Loucy (cell line): ENCODE measurements around the gene PKNOX2.
A peak's percentile ranks its signal among the peaks of the same experiment; 100 is the strongest.

Experiments used
- H2AFZ ChIP-seq: fragments of 200-600 bp; sonication (generic); 2 replicates; pipeline ENCODE4 v1.6.0; 2016; ENCODE audit warnings: antibody characterized with exemption, mild to moderate bottlenecking, low read length, moderate library complexity
- H3F3A ChIP-seq: fragments of 200-600 bp; 2 replicates; pipeline ENCODE4 v1.6.0; 2016; ENCODE audit warnings: antibody characterized with exemption, low read depth, mild to moderate bottlenecking
- H3K27me3 ChIP-seq: fragments of 200-600 bp; sonication (generic); 2 replicates; pipeline ENCODE4 v1.6.1; 2014; ENCODE audit warnings: low read length, mild to moderate bottlenecking; ENCODE audit not compliant: insufficient read depth, poor library complexity, severe bottlenecking
- H3K36me3 ChIP-seq: fragments of 200-600 bp; sonication (generic); 2 replicates; pipeline ENCODE4 v1.6.1; 2016; ENCODE audit warnings: low read length; ENCODE audit not compliant: insufficient read depth
- H3K4me1 ChIP-seq: fragments of 200-600 bp; sonication (generic); 2 replicates; pipeline ENCODE4 v1.5.1; 2014; ENCODE audit warnings: low read length, mild to moderate bottlenecking; ENCODE audit not compliant: insufficient read depth, poor library complexity, severe bottlenecking
- H3K4me2 ChIP-seq: fragments of 200-600 bp; sonication (generic); 2 replicates; pipeline ENCODE4 v1.6.0; 2014; ENCODE audit warnings: antibody characterized with exemption, low read length, low read depth, mild to moderate bottlenecking; ENCODE audit not compliant: poor library complexity, severe bottlenecking
- H3K4me3 ChIP-seq: fragments of 200-600 bp; sonication (generic); 2 replicates; pipeline ENCODE4 v1.5.1; 2014; ENCODE audit warnings: low read length, mild to moderate bottlenecking, mixed read lengths; ENCODE audit not compliant: poor library complexity, severe bottlenecking
- H3K79me2 ChIP-seq: fragments of 200-600 bp; sonication (generic); 2 replicates; pipeline ENCODE4 v1.6.1; 2014; ENCODE audit warnings: low read length; ENCODE audit not compliant: insufficient read depth
- H3K9ac ChIP-seq: fragments of 200-600 bp; sonication (generic); 2 replicates; pipeline ENCODE4 v1.6.0; 2014; ENCODE audit warnings: mild to moderate bottlenecking, low read depth, low read length, moderate library complexity; ENCODE audit not compliant: poor library complexity, severe bottlenecking
- H3K9me2 ChIP-seq: fragments of 200-600 bp; sonication (generic); replicated peaks from 2 replicates; pipeline ENCODE4 v1.6.1; 2016; ENCODE audit warnings: low read depth, low read length, mixed read lengths
- H3K9me3 ChIP-seq: fragments of 200-600 bp; sonication (generic); 2 replicates; pipeline ENCODE4 v1.6.1; 2014; ENCODE audit warnings: mild to moderate bottlenecking, antibody characterized with exemption, low read length, low read depth; ENCODE audit not compliant: insufficient read depth
- H4K20me1 ChIP-seq: fragments of 200-600 bp; sonication (generic); 2 replicates; pipeline ENCODE4 v1.6.0; 2014; ENCODE audit warnings: antibody characterized with exemption, low read length, mild to moderate bottlenecking; ENCODE audit not compliant: insufficient read depth, poor library complexity, severe bottlenecking
- CTCF ChIP-seq: fragments of 200-600 bp; sonication (generic); conservative IDR thresholded peaks from 2 replicates; pipeline ENCODE4 v1.5.1; 2014; ENCODE audit warnings: mild to moderate bottlenecking, antibody characterized with exemption, low read length
- EZH2phosphoT487 ChIP-seq: fragments of 200-600 bp; IDR thresholded peaks from 2 replicates; pipeline ENCODE4 v1.6.1; 2018; ENCODE audit warnings: antibody characterized with exemption, mild to moderate bottlenecking, moderate library complexity, borderline replicate concordance

PKNOX2 gene

GRCh38 chr11:125433454-125434121 is 269.0 kb downstream of the PKNOX2 start:
- H3K9ac ChIP-seq: no peak overlapping the region
- H3F3A ChIP-seq: no peaks in the 10 kb centered on the region
- no peaks in the 10 kb centered on the region for H3K9me2 ChIP-seq
- H4K20me1 ChIP-seq: no peaks in the 10 kb centered on the region
- H3K4me1 ChIP-seq: no peaks in the 10 kb centered on the region
- no peaks in the 10 kb centered on the region for H3K79me2 ChIP-seq
- no peak overlapping the region for H3K4me3 ChIP-seq
- no peak overlapping the region for H3K4me2 ChIP-seq
- no peaks in the 10 kb centered on the region for H3K9me3 ChIP-seq
- peak overlapping the region; percentile 42 for H2AFZ ChIP-seq
- no peaks in the 10 kb centered on the region for H3K36me3 ChIP-seq
- H3K27me3 ChIP-seq: no peaks in the 10 kb centered on the region
- no peak for TF ChIP-seq EZH2phosphoT487
- peak; percentile 62 for TF ChIP-seq CTCF

DNA sequence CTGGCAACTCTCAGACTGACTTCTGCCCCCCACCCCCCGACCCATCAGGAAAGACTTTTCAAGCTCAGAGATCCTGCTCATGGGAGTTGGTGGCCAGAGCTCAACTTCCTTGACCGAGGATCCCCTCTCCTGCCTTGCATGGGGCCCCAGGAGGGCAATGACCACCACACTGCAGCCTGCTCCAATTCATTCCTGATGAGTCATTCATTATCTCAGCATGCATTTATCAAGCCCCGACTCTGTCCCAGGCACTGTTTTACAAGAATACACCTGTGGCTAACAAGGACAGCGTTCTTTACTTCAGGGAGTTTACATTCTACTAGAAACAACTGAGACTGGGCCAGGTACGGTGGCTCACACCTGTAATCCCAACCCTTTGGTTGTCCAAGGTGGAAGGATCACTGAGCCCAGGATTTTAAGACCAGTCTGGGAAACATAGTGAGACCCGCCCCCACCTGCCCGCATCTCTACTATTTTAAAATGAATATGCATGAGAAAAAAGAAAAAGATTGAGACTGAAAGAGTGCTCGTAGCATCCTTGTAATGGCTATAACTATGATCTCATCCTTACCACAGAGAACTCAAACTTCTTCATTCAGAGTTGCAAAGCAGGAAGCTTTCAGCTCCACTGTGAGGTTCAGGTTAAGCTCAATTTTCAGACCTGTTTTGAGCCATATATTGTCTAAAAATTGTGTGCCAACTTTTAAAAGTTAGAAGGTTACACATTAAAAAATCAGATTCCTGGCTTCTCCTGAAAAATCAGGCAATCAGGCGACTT is 271.1 kb downstream of the PKNOX2 start:
- no peaks in the 10 kb centered on the region for H3K36me3 ChIP-seq

DNA sequence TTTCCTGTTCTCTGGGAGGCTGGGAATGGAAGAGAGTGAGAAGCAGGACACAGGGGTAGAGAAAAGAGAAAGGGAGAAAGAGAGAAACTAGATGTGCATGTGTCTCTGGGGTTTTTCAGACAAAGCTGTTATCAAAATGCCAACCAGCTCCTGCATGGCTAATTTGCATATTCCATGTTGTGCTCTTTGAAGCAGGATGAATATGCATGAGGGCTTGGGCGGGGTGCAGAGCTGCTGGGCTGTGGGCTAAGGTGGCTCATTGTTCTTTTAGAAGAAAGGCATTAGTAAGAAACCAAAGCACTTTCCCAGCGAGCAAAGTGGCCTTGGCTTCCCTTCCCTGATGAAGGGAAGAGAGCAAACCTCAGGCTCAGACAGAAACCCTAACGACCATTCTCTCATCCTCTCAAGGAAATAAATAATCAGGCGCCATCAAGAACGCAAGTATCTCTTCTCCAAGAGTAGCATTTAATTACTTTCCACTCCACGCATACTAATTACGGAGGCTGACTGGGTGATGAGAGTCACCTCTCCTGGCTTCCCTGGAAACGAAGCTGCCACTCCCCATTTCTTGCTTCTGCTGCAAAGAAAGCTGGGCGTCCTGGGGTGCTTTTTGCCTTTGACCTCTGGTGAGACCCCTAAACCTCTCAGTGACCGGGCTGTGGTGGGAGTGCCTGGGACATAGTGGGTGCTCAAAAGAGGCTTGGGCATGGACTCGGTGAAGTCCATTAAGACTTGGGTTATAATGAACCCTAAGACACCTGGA is 277.3 kb downstream of the PKNOX2 start:
- H3K4me1 ChIP-seq: no peaks in the 10 kb centered on the region
- no peak overlapping the region for H3K4me3 ChIP-seq
- H2AFZ ChIP-seq: no peak overlapping the region
- no peak for TF ChIP-seq EZH2phosphoT487
- TF ChIP-seq CTCF: no peak
- no peaks in the 10 kb centered on the region for H3K79me2 ChIP-seq
- no peaks in the 10 kb centered on the region for H3K36me3 ChIP-seq
- no peaks in the 10 kb centered on the region for H3K9me3 ChIP-seq
- H4K20me1 ChIP-seq: no peaks in the 10 kb centered on the region
- H3K27me3 ChIP-seq: no peaks in the 10 kb centered on the region
- H3K9ac ChIP-seq: no peak overlapping the region
- no peak overlapping the region for H3K4me2 ChIP-seq
- no peaks in the 10 kb centered on the region for H3F3A ChIP-seq
- no peaks in the 10 kb centered on the region for H3K9me2 ChIP-seq

More for the DNA sequence above, 271.1 kb downstream of the PKNOX2 start:
- Histone ChIP-seq H3F3A (no peaks in the 10 kb centered on the region), H3K4me1 (no peaks in the 10 kb centered on the region), H3K9me3 (no peaks in the 10 kb centered on the region), H4K20me1 (no peaks in the 10 kb centered on the region), H3K27me3 (no peaks in the 10 kb centered on the region), H3K9ac (no peak overlapping the region), H3K9me2 (no peaks in the 10 kb centered on the region), H3K79me2 (no peaks in the 10 kb centered on the region), H3K4me2 (no peak overlapping the region), H3K4me3 (no peak overlapping the region), H2AFZ (no peak overlapping the region)
- TF ChIP-seq EZH2phosphoT487: no peak
- TF ChIP-seq CTCF: no peak
